PC-9 (cell line): ENCODE data around the gene SDK2.

Experiments used
- CTCF ChIP-seq: fragments of 200-600 bp; sonication (generic); conservative IDR thresholded peaks from 2 replicates; pipeline ENCODE4 v1.6.1; 2017; ENCODE audit warnings: mixed run types, antibody characterized with exemption, mild to moderate bottlenecking, moderate library complexity
- EZH2 ChIP-seq: fragments of 200-600 bp; sonication (generic); IDR thresholded peaks from 2 replicates; pipeline ENCODE4 v1.8.0; 2017; ENCODE audit warnings: antibody characterized with exemption, low read depth

DNA sequence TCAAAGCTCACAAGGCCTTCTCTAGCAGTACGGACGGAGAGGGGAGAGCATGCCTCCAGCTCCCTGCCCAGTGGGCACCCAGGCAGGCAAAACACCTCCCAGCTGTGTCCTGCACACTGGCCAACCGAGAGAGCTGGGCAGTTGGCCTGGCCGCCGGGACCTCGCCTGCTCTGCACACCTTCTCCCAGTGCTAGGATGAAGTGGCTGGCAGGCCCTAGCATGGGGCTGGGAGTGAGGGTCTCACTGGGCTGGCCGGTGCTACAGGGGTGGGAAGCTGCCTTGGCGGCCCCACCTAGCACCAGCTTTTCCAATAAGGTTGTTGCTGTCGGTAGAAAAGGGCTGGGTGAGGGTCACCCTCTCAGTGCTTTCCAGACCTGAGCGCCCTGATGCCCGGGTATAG, 60.2 kb downstream of the SDK2 start:
- TF ChIP-seq CTCF (no peak), EZH2 (no peak)
